Immature natural killer cell (primary cell): ENCODE data around the gene GABBR2. TPM values are rescaled to one million over a fixed set of nuclear protein-coding genes. Genes with fewer than 3 reads are reported as not detected.

Source experiments
- DNase-seq, 3 donors: peaks; one replicate each; pipeline ENCODE4 v3.0.0; 2022; ENCODE audit warnings: mixed read lengths in 1 of 3
- H3K27ac Mint-ChIP-seq, 6 donors: one replicate each; pipeline ENCODE4 v1.8.0; 2020; ENCODE audit warnings: mixed read lengths in 6 of 6, mild to moderate bottlenecking in 5 of 6, inconsistent platforms in 4 of 6, moderate library complexity in 3 of 6
- H3K27me3 Mint-ChIP-seq, 3 donors: one replicate each; pipeline ENCODE4 v1.8.0; 2020 to 2021; ENCODE audit warnings: low read depth in 3 of 3, mild to moderate bottlenecking in 3 of 3, mixed read lengths in 3 of 3, moderate library complexity in 3 of 3, inconsistent platforms in 1 of 3
- H3K36me3 Mint-ChIP-seq, 3 donors: one replicate each; pipeline ENCODE4 v1.8.0; 2020; ENCODE audit warnings: mixed read lengths in 3 of 3, inconsistent platforms in 2 of 3, mild to moderate bottlenecking in 2 of 3
- H3K4me1 Mint-ChIP-seq, 2 donors: one replicate each; pipeline ENCODE4 v1.8.0; 2020; ENCODE audit warnings: inconsistent platforms in 2 of 2, mild to moderate bottlenecking in 2 of 2, mixed read lengths in 2 of 2, moderate library complexity in 1 of 2
- H3K4me3 Mint-ChIP-seq, 5 donors: one replicate each; pipeline ENCODE4 v1.8.0; 2020; ENCODE audit warnings: mild to moderate bottlenecking in 5 of 5, mixed read lengths in 5 of 5, inconsistent platforms in 3 of 5, moderate library complexity in 3 of 5
- H3K9me3 Mint-ChIP-seq, 6 donors: one replicate each; pipeline ENCODE4 v1.8.0; 2020; ENCODE audit warnings: mild to moderate bottlenecking in 6 of 6, mixed read lengths in 6 of 6, inconsistent platforms in 4 of 6, moderate library complexity in 3 of 6
- polyA plus RNA-seq, 3 donors: library from polyadenylated mRNA; unstranded; fragments of 300-500 nt; fragmentation: Illumina TruSeq; gene quantifications; one replicate each; pipeline ENCODE4 v1.2.3, GENCODE V29; 2021

GABBR2 gene
- polyA plus RNA-seq, 3 donors from 2014 or later = not detected

- H3K36me3 Mint-ChIP-seq = no peaks in the 10 kb centered on the region
Observed at GRCh38 chr9:98310752-98311392, 397.9 kb downstream of the GABBR2 start.

GRCh38 chr9:98306384-98307145 lies 402.2 kb downstream of the GABBR2 start:
- Mint-ChIP-seq H3K36me3 (peaks cover 0 to 3% (median 0%) of the 10 kb centered on the region in 3 donors), H3K27ac (no peak overlapping the region), H3K4me1 (no peaks in the 10 kb centered on the region), H3K27me3 (peaks cover 0 to 5% (median 0%) of the 10 kb centered on the region in 3 donors), H3K9me3 (no peaks in the 10 kb centered on the region), H3K4me3 (no peak overlapping the region)
- DNase-seq = no peak

More at GRCh38 chr9:98310752-98311392, 397.9 kb downstream of the GABBR2 start:
- no peak overlapping the region for H3K4me3 Mint-ChIP-seq
- no peak overlapping the region for H3K27ac Mint-ChIP-seq
- H3K9me3 Mint-ChIP-seq = no peaks in the 10 kb centered on the region
- H3K27me3 Mint-ChIP-seq = peaks cover 3 to 5% (median 3%) of the 10 kb centered on the region in 3 donors
- no peak for DNase-seq
- H3K4me1 Mint-ChIP-seq = no peaks in the 10 kb centered on the region

- no peaks in the 10 kb centered on the region for H3K9me3 Mint-ChIP-seq
Observed at GRCh38 chr9:98304381-98304780, 404.4 kb downstream of the GABBR2 start.

GRCh38 chr9:98303633-98304125 lies 405.1 kb downstream of the GABBR2 start:
- Mint-ChIP-seq H3K4me3 (no peak overlapping the region), H3K4me1 (no peaks in the 10 kb centered on the region)

More at GRCh38 chr9:98304381-98304780, 404.4 kb downstream of the GABBR2 start:
- H3K4me1 Mint-ChIP-seq = no peaks in the 10 kb centered on the region
- H3K4me3 Mint-ChIP-seq = no peak overlapping the region
- peaks cover 0 to 5% (median 0%) of the 10 kb centered on the region in 3 donors for H3K27me3 Mint-ChIP-seq
- peaks cover 0 to 3% (median 0%) of the 10 kb centered on the region in 3 donors for H3K36me3 Mint-ChIP-seq
- H3K27ac Mint-ChIP-seq = no peak overlapping the region
- DNase-seq = no peak

GRCh38 chr9:98302938-98303632 lies 405.6 kb downstream of the GABBR2 start:
- Mint-ChIP-seq H3K27me3 (peaks cover 0 to 5% (median 0%) of the 10 kb centered on the region in 3 donors), H3K9me3 (no peaks in the 10 kb centered on the region), H3K4me3 (no peak overlapping the region), H3K27ac (no peak overlapping the region), H3K4me1 (no peaks in the 10 kb centered on the region), H3K36me3 (peaks cover 0 to 3% (median 0%) of the 10 kb centered on the region in 3 donors)
- DNase-seq = no peak

More at GRCh38 chr9:98303633-98304125, 405.1 kb downstream of the GABBR2 start:
- Mint-ChIP-seq H3K27ac (no peak overlapping the region), H3K9me3 (no peaks in the 10 kb centered on the region), H3K36me3 (peaks cover 0 to 3% (median 0%) of the 10 kb centered on the region in 3 donors), H3K27me3 (peaks cover 0 to 5% (median 0%) of the 10 kb centered on the region in 3 donors)
- DNase-seq = no peak

GRCh38 chr9:98302150-98302549 lies 406.6 kb downstream of the GABBR2 start:
- Mint-ChIP-seq H3K27ac (no peak overlapping the region), H3K4me1 (no peaks in the 10 kb centered on the region), H3K4me3 (no peak overlapping the region), H3K36me3 (peaks cover 0 to 3% (median 0%) of the 10 kb centered on the region in 3 donors), H3K9me3 (no peaks in the 10 kb centered on the region), H3K27me3 (peaks cover 0 to 5% (median 0%) of the 10 kb centered on the region in 3 donors)
- no peak for DNase-seq

- DNase-seq = no peak
- H3K36me3 Mint-ChIP-seq = peaks cover 0 to 3% (median 0%) of the 10 kb centered on the region in 3 donors
- peaks cover 0 to 4% (median 0%) of the 10 kb centered on the region in 3 donors for H3K27me3 Mint-ChIP-seq
- no peak overlapping the region for H3K27ac Mint-ChIP-seq
- no peak overlapping the region for H3K4me3 Mint-ChIP-seq
- no peaks in the 10 kb centered on the region for H3K4me1 Mint-ChIP-seq
- H3K9me3 Mint-ChIP-seq = no peaks in the 10 kb centered on the region
Observed at GRCh38 chr9:98300611-98301010, 408.1 kb downstream of the GABBR2 start.

GRCh38 chr9:98298476-98298875 lies 410.3 kb downstream of the GABBR2 start:
- no peak for DNase-seq
- H3K27ac Mint-ChIP-seq = no peak overlapping the region
- H3K36me3 Mint-ChIP-seq = no peaks in the 10 kb centered on the region
- peaks cover 0 to 6% (median 0%) of the 10 kb centered on the region in 3 donors for H3K27me3 Mint-ChIP-seq
- H3K4me3 Mint-ChIP-seq = no peak overlapping the region
- no peaks in the 10 kb centered on the region for H3K4me1 Mint-ChIP-seq
- H3K9me3 Mint-ChIP-seq = no peaks in the 10 kb centered on the region

GRCh38 chr9:98295824-98296223 lies 412.9 kb downstream of the GABBR2 start:
- H3K4me1 Mint-ChIP-seq = no peaks in the 10 kb centered on the region
- no peaks in the 10 kb centered on the region for H3K9me3 Mint-ChIP-seq
- no peak overlapping the region for H3K27ac Mint-ChIP-seq
- DNase-seq = no peak
- peaks cover 0 to 2% (median 0%) of the 10 kb centered on the region in 3 donors for H3K27me3 Mint-ChIP-seq
- no peaks in the 10 kb centered on the region for H3K36me3 Mint-ChIP-seq
- H3K4me3 Mint-ChIP-seq = no peak overlapping the region

GRCh38 chr9:98291820-98292219 lies 416.9 kb downstream of the GABBR2 start:
- no peaks in the 10 kb centered on the region for H3K36me3 Mint-ChIP-seq
- H3K4me3 Mint-ChIP-seq = no peak overlapping the region
- H3K4me1 Mint-ChIP-seq = no peaks in the 10 kb centered on the region
- no peak for DNase-seq
- H3K9me3 Mint-ChIP-seq = no peaks in the 10 kb centered on the region
- H3K27me3 Mint-ChIP-seq = peaks cover 1 to 4% (median 4%) of the 10 kb centered on the region in 3 donors
- H3K27ac Mint-ChIP-seq = no peak overlapping the region

GRCh38 chr9:98290411-98290810 lies 418.3 kb downstream of the GABBR2 start:
- Mint-ChIP-seq H3K4me3 (no peak overlapping the region), H3K4me1 (no peaks in the 10 kb centered on the region), H3K27ac (no peak overlapping the region), H3K9me3 (no peaks in the 10 kb centered on the region), H3K36me3 (no peaks in the 10 kb centered on the region), H3K27me3 (peaks cover 1 to 4% (median 2%) of the 10 kb centered on the region in 3 donors)
- no peak for DNase-seq

- no peak overlapping the region for H3K27ac Mint-ChIP-seq
- DNase-seq = no peak
- H3K4me3 Mint-ChIP-seq = no peak overlapping the region
Observed at GRCh38 chr9:98289614-98290201, 419.0 kb downstream of the GABBR2 start.

GRCh38 chr9:98288881-98289280 lies 419.9 kb downstream of the GABBR2 start:
- no peaks in the 10 kb centered on the region for H3K4me1 Mint-ChIP-seq
- H3K36me3 Mint-ChIP-seq = no peaks in the 10 kb centered on the region
- no peak for DNase-seq
- H3K9me3 Mint-ChIP-seq = no peaks in the 10 kb centered on the region
- no peak overlapping the region for H3K4me3 Mint-ChIP-seq
- peaks cover 1 to 4% (median 2%) of the 10 kb centered on the region in 3 donors for H3K27me3 Mint-ChIP-seq
- H3K27ac Mint-ChIP-seq = no peak overlapping the region

More at GRCh38 chr9:98289614-98290201, 419.0 kb downstream of the GABBR2 start:
- Mint-ChIP-seq H3K36me3 (no peaks in the 10 kb centered on the region), H3K27me3 (peaks cover 1 to 4% (median 2%) of the 10 kb centered on the region in 3 donors), H3K4me1 (no peaks in the 10 kb centered on the region), H3K9me3 (no peaks in the 10 kb centered on the region)
